Measurements from ENCODE around the gene DUOXA2.
A peak's percentile ranks its signal among the peaks of the same experiment; 100 is the strongest.
"Not testable (repeated sequence)": the region's sequence is repeated elsewhere in the genome, so short reads cannot be mapped to it uniquely, and the experiment has no call there.

Gene DUOXA2

DNA sequence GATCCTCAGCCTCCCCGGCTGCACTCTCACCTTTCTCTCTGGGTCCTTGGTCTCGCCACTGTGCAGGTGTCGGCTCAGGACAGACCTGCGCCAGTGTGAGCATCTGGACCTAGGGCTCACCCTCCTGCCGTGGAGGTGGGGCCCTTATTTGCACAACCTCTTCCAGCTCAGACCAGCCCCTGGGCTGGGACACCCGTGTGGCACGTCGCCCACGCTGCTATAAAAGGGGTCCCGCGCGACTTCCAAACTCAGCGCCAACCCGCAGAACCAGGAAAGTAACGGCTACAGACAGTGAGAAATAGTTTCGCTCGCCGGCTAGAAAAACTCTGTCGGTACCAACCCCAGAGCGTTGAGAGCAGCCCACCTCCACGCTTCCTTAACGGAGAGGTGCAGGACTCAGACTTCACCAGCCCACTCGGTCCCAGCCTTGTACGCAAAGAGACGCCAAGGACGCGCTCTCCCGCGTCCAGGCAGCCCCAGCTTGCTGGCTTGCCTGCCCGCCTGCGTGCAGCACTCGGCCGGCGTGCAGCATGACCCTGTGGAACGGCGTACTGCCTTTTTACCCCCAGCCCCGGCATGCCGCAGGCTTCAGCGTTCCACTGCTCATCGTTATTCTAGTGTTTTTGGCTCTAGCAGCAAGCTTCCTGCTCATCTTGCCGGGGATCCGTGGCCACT, at the start of gene DUOXA2, which contains the start of gene DUOX2:
TSS of gene DUOXA2 (plus strand) at position 251 of the 675 bp plus-strand sequence. CDS start at position 531, 280 bp downstream.
TSS of gene DUOX2 (minus strand) at position 97 of the 675 bp plus-strand sequence. CDS start 761 bp downstream, outside the sequence.
- DNase-seq, result no peak

DNA sequence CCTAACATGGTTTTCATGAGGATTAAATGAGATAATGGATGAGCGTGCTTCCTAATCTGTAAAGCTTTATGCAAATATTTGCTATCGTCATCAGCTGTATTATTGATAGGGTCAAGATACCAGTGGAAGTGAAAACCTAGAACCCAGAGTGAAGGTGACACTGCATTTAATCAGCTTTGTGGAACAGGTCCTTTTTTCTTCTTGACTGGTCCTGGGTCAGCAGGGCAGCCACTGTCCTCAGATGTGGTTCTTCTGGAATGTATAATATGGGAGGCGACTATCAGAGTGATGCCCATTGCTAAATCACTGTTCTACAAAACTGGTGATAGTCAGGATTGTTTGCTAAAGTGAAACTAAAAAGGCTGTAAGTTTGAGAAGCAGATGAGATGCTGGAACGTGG, 49.7 kb upstream of the DUOXA2 start:
- DNase-seq, result no peak

DNA sequence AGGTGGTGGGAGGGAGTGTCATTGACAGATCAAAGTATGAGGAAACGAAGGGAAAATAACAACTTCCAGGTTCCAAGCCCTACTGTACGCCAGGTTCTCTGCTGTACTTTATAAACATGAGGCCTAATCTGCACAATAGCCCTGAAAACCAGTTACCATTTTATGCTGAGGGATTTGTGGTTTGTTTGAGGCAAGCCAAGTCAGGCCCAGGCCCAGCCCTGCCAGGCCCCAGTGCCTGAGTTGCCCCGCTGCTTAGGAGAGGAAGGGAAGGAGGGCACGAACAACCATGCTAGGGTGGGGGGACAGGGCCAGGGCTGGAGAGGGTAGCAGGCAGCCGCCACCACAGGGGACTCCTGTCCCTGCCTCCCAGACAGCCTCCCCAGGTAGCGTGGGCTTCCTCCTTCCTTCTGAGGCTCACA, 44.2 kb upstream of the DUOXA2 start:
- not testable (repeated sequence) for DNase-seq

DNA sequence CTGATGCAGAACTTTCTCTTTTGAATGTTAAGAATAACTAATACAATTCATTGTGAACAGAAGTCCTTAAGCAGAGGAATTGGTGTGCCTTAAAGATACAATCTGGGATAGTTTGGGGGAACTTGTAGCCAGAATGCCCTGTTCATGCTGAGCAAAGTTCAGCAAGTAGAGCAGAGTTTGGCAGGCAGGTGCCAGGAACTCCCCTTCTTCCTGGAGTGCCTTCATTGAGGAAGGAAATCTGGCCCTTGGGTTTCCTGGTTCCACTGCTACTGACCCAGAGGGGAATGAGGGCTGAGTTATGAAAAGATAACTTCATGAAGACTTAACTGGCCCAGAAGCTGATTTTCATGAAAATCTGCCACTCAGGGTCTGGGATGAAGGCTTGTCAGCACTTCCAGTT, 40.5 kb upstream of the DUOXA2 start:
- DNase-seq, result not testable (repeated sequence)

DNA sequence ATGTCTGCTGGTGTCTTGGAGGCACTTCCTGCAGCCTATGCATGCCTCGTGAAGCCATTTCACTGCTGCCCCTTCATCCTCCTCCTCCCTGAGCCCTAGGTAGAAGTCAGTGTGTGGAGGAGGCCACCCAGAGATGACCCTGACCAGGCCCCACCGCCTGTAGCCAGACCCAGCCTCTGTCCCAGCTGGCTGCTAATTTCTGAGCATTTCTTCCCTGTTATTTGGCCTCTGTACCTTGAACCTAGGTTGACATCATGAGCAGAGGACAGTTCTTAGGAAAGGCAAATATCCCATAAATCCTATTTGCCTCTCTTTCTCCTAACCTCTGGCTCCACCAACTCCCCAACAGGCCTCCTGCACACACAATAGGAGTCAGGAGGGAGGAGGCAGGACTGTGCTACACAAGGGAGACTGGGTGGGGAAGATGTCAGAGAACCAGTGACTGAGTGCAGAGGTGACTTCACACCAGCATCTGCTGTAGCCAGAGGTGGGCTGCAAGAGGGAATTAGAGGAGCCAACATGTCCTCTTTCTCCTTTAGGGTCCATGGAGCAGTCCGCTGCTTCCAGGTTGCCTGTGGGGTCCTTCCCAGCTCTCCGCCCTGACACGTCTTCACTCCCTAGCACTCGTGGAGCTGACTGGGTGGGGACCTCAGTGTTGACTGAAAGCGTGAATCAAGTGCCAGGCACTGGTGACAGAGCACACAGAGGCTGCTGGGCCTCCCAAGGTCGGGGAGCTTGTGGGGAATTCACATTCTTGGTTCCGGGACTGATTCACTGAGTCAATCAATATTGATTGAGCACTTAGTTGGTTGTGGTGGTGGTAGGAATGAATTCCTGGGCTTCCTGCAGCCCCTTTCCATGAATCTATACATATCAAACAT, 38.4 kb upstream of the DUOXA2 start:
- not testable (repeated sequence) for DNase-seq

DNA sequence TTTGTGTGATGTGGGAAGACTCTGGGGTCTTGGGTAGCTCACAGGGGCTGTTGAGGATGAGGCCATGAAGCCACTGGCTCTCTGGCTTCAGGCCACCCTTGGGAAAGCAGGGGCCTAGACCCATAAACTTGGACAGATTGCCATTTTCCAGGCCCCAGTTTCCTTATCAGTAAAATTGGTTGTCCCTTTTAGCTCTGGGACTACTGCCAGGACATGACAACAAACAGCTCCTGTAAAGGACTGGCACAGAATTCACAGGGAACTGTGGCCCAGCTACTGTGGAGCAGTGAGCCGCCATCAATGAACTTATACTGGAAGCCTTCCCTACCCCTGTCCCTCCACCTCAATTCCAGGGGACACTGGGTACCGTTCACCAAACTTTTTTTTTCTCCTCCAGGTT, 36.7 kb upstream of the DUOXA2 start:
- DNase-seq, result not testable (repeated sequence)

DNA sequence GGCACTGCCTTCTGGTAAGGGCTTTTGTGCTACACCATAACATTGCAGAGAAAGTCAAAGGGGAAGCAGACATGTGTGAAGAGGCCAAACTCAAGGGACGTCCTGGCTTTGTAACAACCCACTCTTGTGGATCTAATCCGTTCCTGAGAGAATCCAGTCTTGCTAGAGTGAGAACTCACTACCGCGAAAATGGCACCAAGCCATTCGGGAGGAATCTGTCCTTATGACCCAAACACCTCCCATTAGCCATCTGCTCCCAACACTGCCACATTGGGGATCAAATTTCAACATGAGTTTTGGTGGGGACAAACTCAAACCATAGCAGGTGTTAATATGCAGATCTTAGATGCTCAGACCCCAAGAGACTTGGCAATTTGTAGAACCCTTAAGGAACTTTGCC, 34.9 kb upstream of the DUOXA2 start:
- not testable (repeated sequence) for DNase-seq

DNA sequence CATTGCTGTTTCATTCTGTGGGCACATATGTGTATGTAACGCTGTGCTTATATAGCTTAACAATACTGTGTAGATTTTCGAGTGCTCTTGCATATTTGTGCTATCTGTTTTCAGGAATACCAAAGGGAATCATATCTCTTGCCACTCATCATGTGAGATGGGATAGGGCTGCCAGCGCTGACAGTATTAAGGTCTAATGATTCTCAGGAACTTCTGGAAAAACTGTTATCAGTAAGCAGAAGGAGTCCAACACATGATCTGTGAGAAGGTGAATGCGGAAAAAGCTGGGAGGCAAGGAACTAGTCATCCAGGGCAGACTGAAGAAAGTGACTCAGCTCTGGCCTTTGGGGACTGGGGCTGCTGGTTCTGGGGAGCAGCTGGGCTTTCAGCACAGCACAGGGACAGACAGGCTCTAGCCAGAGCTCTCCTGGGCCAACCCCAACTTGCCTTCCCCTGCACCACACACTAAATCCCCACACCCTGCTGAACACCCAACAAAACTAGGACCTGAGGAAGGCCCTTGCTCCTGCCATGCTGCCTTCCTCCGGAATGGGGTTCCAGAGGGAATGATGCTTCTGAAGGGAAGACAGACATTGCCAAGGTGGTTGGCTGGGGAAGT, 34.4 kb upstream of the DUOXA2 start:
- DNase-seq, result not testable (repeated sequence)

DNA sequence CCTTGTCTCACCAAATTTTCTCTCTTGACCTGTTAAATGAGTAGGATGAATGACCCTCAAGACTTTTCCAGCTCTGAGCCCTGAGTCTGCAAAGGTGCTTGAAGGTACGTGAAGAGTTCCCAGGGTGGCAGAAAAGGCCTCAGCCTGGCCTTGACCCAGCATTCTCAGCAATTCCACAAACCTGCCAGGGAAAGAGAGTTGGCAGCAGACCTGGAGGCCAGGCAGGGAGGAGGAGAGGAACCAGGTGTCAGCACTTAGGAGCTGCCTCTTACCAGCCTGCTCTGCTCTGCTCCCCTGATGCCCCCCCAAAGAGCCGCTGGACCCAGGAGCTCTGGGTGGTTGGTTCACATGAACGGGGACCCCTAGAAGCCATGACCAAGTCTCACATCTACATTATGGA, 33.5 kb upstream of the DUOXA2 start:
- DNase-seq, result not testable (repeated sequence)

DNA sequence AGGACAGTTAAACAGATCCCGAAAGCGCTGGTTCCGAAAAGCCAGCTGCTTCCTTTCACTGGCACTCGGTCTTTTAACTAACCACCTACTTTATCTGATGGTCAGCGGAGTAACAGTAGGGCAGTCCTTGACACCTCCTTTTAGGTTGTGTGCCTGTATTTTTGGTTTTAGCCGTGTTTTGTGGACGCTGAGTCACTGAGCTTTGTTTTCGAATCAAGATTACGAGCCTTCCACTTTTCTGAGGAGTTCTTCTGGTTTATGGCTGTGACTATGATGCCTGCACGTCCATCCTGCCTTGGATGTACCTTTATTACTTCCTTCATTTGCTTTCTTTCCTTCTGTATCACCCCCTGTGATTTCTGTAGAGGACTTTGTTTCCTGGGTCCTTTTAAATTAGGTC, 31.7 kb upstream of the DUOXA2 start:
- not testable (repeated sequence) for DNase-seq

DNA sequence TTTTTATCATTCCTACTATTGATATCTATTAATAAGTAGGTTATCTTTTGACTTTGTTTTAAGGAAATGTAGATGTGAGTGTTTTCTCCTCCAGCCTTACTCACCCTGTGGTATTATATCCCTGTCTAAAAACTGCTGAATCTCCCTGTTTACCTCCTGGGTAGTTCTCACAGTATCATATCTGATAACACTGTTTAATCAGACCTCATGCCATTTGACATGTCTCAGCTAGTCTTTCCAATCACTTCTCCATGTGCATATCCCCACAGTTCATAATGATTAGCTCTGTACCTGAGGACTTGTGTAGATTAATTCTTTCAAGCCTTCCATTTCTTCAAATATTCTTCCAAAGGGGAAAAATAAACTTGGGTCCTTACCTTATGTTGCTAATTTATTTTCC, 30.9 kb upstream of the DUOXA2 start:
- DNase-seq, result no peak

DNA sequence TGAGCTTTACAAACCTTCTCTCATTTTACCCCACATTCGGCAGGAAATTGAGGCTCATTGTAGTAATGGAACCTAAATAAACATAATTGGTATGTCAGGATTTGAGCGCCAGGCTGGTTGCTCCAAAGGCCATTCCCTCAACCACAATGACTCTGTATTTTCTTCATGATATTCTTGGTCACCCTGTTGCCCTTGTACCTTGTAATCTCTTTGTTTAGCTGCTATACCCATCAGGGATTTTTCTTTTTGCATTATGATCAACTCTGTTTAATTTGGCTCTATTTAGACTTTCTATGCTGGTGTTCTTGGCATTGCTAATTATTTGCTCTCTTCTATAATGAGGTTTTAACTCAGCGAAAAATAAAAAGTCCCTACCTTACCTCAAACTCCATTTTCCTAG, 30.0 kb upstream of the DUOXA2 start:
- DNase-seq, result no peak

DNA sequence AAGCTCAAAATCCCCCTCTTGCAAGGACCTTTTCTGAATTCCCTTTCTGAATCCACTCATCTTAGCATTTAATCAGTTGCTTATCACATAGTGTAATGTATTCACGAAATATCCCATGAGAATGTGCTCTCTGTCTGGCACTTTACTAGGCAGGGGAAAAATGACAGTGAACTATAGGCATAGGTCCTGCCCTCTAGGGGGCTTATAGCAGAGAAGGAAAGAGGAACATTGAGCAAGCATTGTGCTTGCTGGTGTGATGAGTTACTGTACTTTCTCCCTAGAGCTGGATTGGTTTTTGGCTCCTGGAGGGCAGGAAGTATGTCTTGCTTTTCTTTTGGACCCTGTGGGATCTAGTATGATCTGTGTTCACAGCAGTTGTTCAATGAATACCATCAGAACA, 26.6 kb upstream of the DUOXA2 start:
- DNase-seq, result peak; percentile 15

DNA sequence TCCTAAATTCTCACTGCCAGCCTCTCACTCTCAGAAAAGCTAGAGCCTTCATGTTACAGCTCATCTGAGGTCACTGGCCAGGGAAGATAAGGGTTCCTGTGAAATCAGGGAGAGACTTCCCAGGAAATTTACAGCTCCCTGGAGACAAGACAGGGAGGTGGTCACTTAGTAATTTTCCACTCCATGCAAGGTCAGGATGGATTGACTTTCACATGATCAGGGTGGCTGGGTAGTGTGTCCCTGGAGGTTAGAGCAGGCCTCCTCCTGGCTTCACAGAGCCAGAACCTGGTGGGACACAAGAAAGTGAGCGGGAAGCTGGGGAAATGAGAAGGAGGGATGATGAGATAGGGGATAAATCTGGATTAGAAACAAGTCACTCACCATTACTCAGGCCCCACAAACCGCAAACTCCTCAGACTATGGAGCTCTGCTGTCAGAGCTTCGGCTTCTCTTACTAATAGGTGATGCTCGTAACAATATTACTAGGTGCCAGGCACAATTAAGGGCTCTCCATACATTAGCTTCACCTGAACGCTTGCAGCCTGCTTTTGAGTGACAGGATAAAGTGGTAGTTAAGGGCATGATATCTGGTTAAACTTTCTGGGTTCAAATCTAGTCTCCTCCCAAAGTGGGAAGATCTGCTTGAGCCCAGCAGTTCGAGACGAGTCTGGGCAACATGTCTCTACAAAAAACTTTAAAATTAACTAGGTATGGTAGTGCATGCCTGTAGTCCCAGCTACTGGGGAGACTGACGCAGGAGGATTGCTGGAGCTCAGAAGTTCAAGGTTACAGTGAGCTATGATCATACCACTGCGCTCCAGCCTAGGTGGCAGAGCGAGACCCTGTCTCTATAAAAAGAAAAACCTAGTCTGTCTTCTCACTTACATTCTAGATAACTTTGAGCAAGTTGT, 25.1 kb upstream of the DUOXA2 start:
- peak; percentile 38 for DNase-seq

DNA sequence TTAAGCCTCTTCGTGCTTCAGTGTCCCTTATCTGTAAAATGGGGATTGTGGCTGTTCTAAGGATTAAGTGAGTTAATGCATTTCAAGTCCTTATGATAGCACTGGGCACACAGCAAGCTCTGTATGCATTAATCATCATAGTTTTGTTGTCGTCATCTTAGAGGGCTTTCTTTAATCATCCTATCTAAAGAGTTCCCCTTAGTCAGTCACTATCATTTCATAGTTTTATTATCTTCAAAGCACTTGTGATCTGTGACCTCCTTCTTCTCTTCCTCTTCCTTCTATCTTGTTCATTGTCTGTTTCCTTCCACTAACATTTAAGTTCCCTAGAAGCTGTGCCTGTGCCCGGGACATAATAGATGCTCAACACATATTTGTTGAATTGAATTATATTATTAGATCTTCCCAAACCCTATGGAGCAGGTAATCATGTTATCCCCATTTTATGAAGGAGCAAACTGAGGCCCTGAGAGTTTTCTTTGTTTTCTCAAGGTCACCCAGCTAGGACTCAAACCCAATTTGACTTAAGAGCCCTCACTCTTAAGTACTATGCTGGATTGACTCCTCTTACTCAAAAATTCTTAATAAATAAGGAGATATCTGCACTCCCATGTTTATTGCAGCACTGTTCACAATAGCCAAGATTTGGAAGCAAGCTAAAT, 24.3 kb upstream of the DUOXA2 start:
- DNase-seq, result no peak

DNA sequence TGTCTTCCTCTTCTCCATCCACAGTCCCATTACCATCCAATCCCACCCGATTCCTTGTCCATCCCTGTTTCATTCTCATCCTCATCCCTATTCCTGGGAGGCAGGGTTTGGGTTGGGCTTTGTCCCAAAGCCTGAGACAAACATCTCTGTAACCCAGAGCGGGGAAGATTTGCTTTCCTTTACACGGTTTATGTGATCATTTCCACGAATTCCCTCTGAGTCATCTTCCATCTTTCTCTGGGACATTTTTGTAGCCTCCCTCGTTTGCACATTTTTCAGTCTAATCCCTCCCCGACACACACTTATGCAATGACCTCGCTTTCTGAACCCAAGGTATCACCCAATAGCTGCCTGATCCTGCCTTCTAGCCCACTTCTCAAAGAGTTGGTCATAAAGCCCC, 23.0 kb upstream of the DUOXA2 start:
- DNase-seq, result peak; percentile 1

DNA sequence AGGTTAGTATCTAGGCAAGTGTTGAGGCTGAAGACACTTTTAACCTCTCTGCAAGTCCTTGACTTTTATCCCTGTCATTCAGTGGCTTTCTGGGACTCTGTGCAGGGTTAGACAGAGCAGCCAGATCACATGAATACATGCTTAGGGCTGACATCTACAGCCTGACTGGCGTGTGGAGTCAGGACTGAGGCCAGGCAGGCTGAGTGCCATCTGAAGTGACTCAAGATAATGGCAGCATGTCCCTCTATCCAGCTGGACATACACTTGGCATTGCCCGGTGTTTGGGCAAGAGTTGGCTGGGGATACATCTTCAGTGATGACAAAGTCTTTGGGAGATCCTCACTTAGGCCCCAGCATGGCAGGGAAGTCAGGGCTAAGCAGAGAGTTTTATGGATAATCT, 22.6 kb upstream of the DUOXA2 start:
- DNase-seq, result peak; percentile 11

DNA sequence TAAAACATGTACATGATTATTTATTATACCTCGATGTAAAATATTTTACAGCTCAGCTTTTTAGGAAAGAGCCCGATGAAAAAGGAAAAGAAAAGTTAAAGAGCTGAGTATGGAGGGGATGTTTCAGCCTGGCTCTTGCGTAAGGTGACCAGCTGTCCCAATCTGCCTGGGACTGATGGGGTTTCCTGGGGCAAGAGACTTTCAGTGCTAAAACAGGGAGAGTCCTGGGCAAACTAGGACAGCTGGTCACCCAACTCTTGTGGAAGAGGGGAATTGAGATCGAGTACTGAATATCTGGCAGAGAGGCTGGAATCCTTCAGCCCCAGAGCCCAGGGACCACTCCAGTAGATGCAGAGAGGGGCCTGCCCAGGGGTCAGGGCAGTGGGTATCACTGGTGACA, 21.1 kb upstream of the DUOXA2 start:
- no peak for DNase-seq

DNA sequence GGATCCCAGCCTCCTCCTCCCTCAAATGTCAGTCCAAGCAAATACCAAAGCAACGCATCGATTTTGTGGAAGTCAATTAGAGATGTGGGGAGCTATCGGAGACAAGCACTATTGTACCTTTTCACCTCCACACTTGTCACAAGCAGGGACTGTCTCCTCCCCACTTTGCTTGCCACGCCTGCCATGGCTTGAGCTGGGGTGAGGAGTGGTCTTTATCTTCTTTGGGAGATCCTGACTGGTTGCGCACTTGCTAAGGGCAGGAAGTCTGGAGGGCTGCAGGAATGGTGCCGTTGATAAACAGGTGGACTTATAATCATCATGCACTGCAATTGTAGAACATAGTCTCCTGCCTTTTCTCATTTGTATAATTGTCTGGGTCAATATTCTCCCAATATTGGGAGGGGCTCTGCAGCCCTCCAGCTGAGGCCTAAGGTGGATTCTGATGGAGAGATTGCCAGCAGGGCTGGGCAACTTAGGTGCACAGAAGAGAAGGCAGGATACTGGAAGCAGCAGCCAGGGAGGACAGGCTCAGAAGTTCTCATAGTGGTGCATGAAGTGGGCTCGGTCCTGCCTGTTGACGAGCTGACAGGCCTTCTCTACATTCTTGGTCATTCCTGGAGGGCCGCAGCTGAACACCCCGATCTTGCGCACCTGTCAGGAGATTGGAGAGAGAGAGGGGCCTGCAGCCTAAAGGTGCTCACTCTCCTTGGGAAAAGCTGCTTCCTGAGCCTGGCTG, 20.3 kb upstream of the DUOXA2 start:
- DNase-seq, result peak; percentile 38

DNA sequence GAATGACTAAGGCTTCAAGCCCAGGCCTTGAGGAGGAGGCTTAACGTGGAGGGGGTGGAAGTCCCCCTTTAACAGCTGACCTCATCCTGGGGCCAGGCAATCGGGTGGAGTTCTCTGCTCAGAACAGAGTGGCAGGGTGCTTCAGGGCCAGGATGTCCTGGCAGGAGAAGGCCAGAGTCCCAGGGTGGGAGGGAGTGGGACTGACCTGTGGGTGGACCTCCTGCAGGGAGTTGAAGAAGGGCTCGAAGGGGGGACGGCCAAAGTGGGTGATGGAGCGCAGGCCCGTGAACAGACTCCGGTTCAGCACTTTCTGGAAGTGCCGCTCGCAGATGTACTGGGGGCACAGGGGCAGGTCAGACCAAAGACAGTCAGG, 19.8 kb upstream of the DUOXA2 start:
- peak; percentile 38 for DNase-seq

DNA sequence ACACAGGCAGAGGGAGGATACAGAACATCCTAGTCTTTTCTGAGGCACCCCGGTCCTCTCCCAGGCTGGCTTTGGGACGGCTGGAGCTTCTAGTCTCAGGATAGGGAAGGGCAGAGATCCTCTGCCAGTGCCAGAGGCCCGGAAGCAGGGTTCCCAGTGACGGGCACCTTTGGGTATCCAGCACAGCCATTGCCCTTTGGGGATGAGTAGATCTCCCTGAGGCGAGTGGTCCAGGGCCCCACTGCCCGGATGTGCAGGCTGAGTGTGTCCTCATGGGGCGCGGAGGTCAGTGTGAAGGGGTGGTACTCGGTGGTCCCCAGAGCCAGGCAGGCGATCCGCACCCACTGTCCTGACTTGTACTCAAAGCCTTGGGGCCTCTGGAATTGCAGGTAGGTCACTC, 18.5 kb upstream of the DUOXA2 start:
- DNase-seq, result peak; percentile 32
